GM23338 (cell line): ENCODE results near the gene SCN3A. TPM values are rescaled to one million over a fixed set of nuclear protein-coding genes. Genes with fewer than 3 reads are reported as not detected.

ENCODE experiments used
- ATAC-seq: fragments of 200-7000 bp; cut with Tn5 transposase; 3 replicates; pipeline ENCODE4 v1.9.1; 2020
- DNase-seq: peaks from one replicate; pipeline ENCODE4 v3.0.0-alpha.2; 2015; ENCODE audit warnings: low spot score
- H2AFZ ChIP-seq: fragments of 200-600 bp; sonication (generic); 2 replicates; pipeline ENCODE4 v1.8.0; 2016; ENCODE audit warnings: antibody characterized with exemption, mild to moderate bottlenecking, moderate library complexity
- H3F3A ChIP-seq: fragments of 200-600 bp; sonication (generic); replicated peaks from 2 replicates; pipeline ENCODE4 v1.8.0; 2017; ENCODE audit warnings: antibody characterized with exemption, mixed run types, low read depth
- H3K27ac ChIP-seq: fragments of 200-600 bp; sonication (generic); 2 replicates; pipeline ENCODE4 v1.6.1; 2016; ENCODE audit warnings: low read depth
- H3K27me3 ChIP-seq: fragments of 200-600 bp; sonication (generic); 2 replicates; pipeline ENCODE4 v1.8.0; 2016; ENCODE audit warnings: mild to moderate bottlenecking, mixed run types, moderate library complexity; ENCODE audit not compliant: insufficient read depth
- H3K36me3 ChIP-seq: fragments of 200-600 bp; sonication (generic); 2 replicates; pipeline ENCODE4 v1.8.0; 2016; ENCODE audit warnings: mild to moderate bottlenecking; ENCODE audit not compliant: insufficient read depth
- H3K4me1 ChIP-seq: fragments of 200-600 bp; sonication (generic); 2 replicates; pipeline ENCODE4 v1.8.0; 2016; ENCODE audit warnings: mild to moderate bottlenecking, moderate library complexity; ENCODE audit not compliant: insufficient read depth
- H3K4me2 ChIP-seq: fragments of 200-600 bp; sonication (generic); 2 replicates; pipeline ENCODE4 v1.7.1; 2017; ENCODE audit warnings: mixed run types
- H3K4me3 ChIP-seq: fragments of 200-600 bp; sonication (generic); 2 replicates; pipeline ENCODE4 v1.6.1; 2016; ENCODE audit warnings: mixed run types
- H3K79me2 ChIP-seq: fragments of 200-600 bp; sonication (generic); replicated peaks from 2 replicates; pipeline ENCODE4 v1.8.0; 2017; ENCODE audit warnings: mild to moderate bottlenecking; ENCODE audit not compliant: insufficient read depth
- H3K9me2 ChIP-seq: fragments of 200-600 bp; sonication (generic); 2 replicates; pipeline ENCODE4 v1.8.0; 2017; ENCODE audit not compliant: insufficient read depth
- H4K20me1 ChIP-seq: fragments of 200-600 bp; sonication (generic); replicated peaks from 2 replicates; pipeline ENCODE4 v1.8.0; 2017; ENCODE audit warnings: mild to moderate bottlenecking; ENCODE audit not compliant: insufficient read depth
- H3K27ac Mint-ChIP-seq: 2 replicates; pipeline ENCODE4 v1.8.0; 2020; ENCODE audit warnings: inconsistent platforms, mild to moderate bottlenecking, moderate library complexity, mixed read lengths
- H3K27me3 Mint-ChIP-seq: 3 replicates; pipeline ENCODE4 v1.8.0; 2022; ENCODE audit warnings: low read depth, mild to moderate bottlenecking, moderate library complexity, mixed read lengths, inconsistent platforms; ENCODE audit not compliant: insufficient read depth, poor library complexity
- H3K36me3 Mint-ChIP-seq: 3 replicates; pipeline ENCODE4 v1.8.0; 2021; ENCODE audit warnings: low read depth, mild to moderate bottlenecking, inconsistent platforms, moderate library complexity, mixed read lengths
- H3K4me1 Mint-ChIP-seq: 3 replicates; pipeline ENCODE4 v1.8.0; 2020; ENCODE audit warnings: mild to moderate bottlenecking, inconsistent platforms, mixed read lengths
- H3K4me3 Mint-ChIP-seq: 3 replicates; pipeline ENCODE4 v1.8.0; 2021; ENCODE audit warnings: moderate library complexity, mild to moderate bottlenecking, inconsistent platforms, mixed read lengths
- H3K9me3 Mint-ChIP-seq: 3 replicates; pipeline ENCODE4 v1.8.0; 2020; ENCODE audit warnings: moderate library complexity, mild to moderate bottlenecking, inconsistent platforms, mixed read lengths
- CREB1 ChIP-seq: fragments of 250-450 bp; sonication (Bioruptor Pico); IDR thresholded peaks from 2 replicates; pipeline ENCODE4 v1.5.0; 2020; ENCODE audit warnings: low read depth, mild to moderate bottlenecking, moderate library complexity
- ETS1 ChIP-seq: IDR thresholded peaks from 2 replicates; pipeline ENCODE4 v1.6.1; 2016; ENCODE audit warnings: antibody characterized with exemption
- EZH2 ChIP-seq: fragments of 200-600 bp; sonication (generic); IDR thresholded peaks from one replicate; pipeline ENCODE4 v1.8.0; 2017; ENCODE audit warnings: antibody characterized with exemption, mild to moderate bottlenecking, low read depth; ENCODE audit not compliant: unreplicated experiment
- EZH2phosphoT487 ChIP-seq: fragments of 200-600 bp; sonication (generic); IDR thresholded peaks from one replicate; pipeline ENCODE4 v1.8.1; 2018; ENCODE audit warnings: antibody characterized with exemption; ENCODE audit not compliant: unreplicated experiment
- JUNB ChIP-seq: IDR thresholded peaks from one replicate; pipeline ENCODE4 v1.6.1; 2016; ENCODE audit warnings: antibody characterized with exemption; ENCODE audit not compliant: unreplicated experiment
- POLR2AphosphoS5 ChIP-seq: IDR thresholded peaks from 2 replicates; pipeline ENCODE4 v1.6.1; 2016; ENCODE audit warnings: antibody characterized with exemption, low read depth
- REST ChIP-seq: IDR thresholded peaks from one replicate; pipeline ENCODE4 v1.6.1; 2018; ENCODE audit warnings: antibody characterized with exemption; ENCODE audit not compliant: unreplicated experiment
- STAT1 ChIP-seq: IDR thresholded peaks from one replicate; pipeline ENCODE4 v1.6.1; 2016; ENCODE audit warnings: antibody characterized with exemption; ENCODE audit not compliant: unreplicated experiment
- ZNF114 ChIP-seq: fragments of 250-450 bp; sonication (Bioruptor Pico); IDR thresholded peaks from 2 replicates; pipeline ENCODE4 v1.5.0; 2020; ENCODE audit warnings: mild to moderate bottlenecking, moderate library complexity
- ZNF331 ChIP-seq: fragments of 250-450 bp; sonication (Bioruptor Pico); IDR thresholded peaks from 2 replicates; pipeline ENCODE4 v1.5.0; 2020; ENCODE audit warnings: low read depth, mild to moderate bottlenecking, moderate library complexity
- polyA plus RNA-seq: library from polyadenylated mRNA; unstranded; fragments of >200 nt; fragmentation: Nextera tagmentation; extraction: Ambion mirVana; gene quantifications from 2 replicates; pipeline ENCODE4 v1.2.1, GENCODE V29; 2016
- total RNA-seq: library from RNA; depleted of rRNA; stranded (reverse); fragments of >200 nt; shearing (Covaris generic); gene quantifications from 2 replicates; pipeline ENCODE4 v1.2.3, GENCODE V29; 2014

Gene SCN3A
- total and polyA plus RNA-seq, 2 experiments from 2014 or later = 0.66 TPM; not detected in 1

- H3K36me3 Mint-ChIP-seq = no peaks in the 10 kb centered on the region
- Histone ChIP-seq H3K4me3 (no peak overlapping the region), H3K79me2 (no peaks in the 10 kb centered on the region), H3K27me3 (no peaks in the 10 kb centered on the region), H3K27ac (no peak overlapping the region), H4K20me1 (no peaks in the 10 kb centered on the region), H3K9me2 (no peaks in the 10 kb centered on the region), H2AFZ (no peak overlapping the region), H3F3A (no peaks in the 10 kb centered on the region), H3K36me3 (no peaks in the 10 kb centered on the region), H3K4me1 (no peaks in the 10 kb centered on the region), H3K4me2 (no peak overlapping the region)
- peaks cover 3% of the 10 kb centered on the region for H3K27me3 Mint-ChIP-seq
- ATAC-seq = no peak
- no peaks in the 10 kb centered on the region for H3K4me1 Mint-ChIP-seq
- no peak for DNase-seq
- no peak overlapping the region for H3K27ac Mint-ChIP-seq
- no peak for TF ChIP-seq JUNB
- no peak for TF ChIP-seq EZH2phosphoT487
- no peak for TF ChIP-seq ETS1
- H3K4me3 Mint-ChIP-seq = no peak overlapping the region
- H3K9me3 Mint-ChIP-seq = no peaks in the 10 kb centered on the region
Observed at GRCh38 chr2:165161510-165161909, 42.3 kb downstream of the SCN3A start.

- H4K20me1 ChIP-seq = no peaks in the 10 kb centered on the region
- no peaks in the 10 kb centered on the region for H3K36me3 ChIP-seq
- TF ChIP-seq CREB1 (CRISPR knock-in tag) (no peak), ZNF331 (CRISPR knock-in tag) (no peak), REST (no peak), ZNF114 (CRISPR knock-in tag) (no peak), EZH2phosphoT487 (no peak), POLR2AphosphoS5 (no peak), STAT1 (no peak), ETS1 (no peak), EZH2 (no peak)
- no peaks in the 10 kb centered on the region for H3F3A ChIP-seq
- no peak overlapping the region for H2AFZ ChIP-seq
- no peak overlapping the region for H3K4me3 ChIP-seq
- H3K27ac ChIP-seq = no peak overlapping the region
- H3K4me1 ChIP-seq = no peaks in the 10 kb centered on the region
- no peaks in the 10 kb centered on the region for H3K79me2 ChIP-seq
- Mint-ChIP-seq H3K4me3 (no peak overlapping the region), H3K27me3 (peaks cover 3% of the 10 kb centered on the region), H3K27ac (no peak overlapping the region), H3K4me1 (no peaks in the 10 kb centered on the region), H3K36me3 (no peaks in the 10 kb centered on the region), H3K9me3 (no peaks in the 10 kb centered on the region)
- H3K27me3 ChIP-seq = no peaks in the 10 kb centered on the region
- no peak overlapping the region for H3K4me2 ChIP-seq
- DNase-seq (no peak), ATAC-seq (no peak)
- H3K9me2 ChIP-seq = no peaks in the 10 kb centered on the region
Observed at GRCh38 chr2:165157160-165157559, 46.7 kb downstream of the SCN3A start.
